Measurements from ENCODE around the gene WARS2.

DNA sequence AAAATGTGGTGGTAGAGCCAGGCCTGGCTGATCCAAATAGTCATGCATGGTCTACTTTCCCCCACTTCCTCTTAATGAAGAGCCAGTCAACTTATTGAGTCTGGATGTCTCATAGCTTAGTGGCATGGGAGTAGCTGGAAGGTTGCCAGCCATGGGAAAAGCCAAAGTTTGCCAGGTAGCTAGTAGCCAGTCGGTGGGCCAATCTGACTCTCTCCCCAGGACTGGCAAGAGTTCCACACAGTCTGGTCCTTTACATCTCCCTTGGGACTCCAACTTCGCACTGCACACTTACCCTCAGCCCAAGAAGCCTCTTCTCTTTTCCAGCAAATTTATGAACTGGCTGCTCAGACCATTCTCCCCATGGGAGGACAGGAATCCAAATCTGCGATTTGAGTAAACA lies 8.3 kb downstream of the WARS2 start:
- TF ChIP-seq, protein P1, sequence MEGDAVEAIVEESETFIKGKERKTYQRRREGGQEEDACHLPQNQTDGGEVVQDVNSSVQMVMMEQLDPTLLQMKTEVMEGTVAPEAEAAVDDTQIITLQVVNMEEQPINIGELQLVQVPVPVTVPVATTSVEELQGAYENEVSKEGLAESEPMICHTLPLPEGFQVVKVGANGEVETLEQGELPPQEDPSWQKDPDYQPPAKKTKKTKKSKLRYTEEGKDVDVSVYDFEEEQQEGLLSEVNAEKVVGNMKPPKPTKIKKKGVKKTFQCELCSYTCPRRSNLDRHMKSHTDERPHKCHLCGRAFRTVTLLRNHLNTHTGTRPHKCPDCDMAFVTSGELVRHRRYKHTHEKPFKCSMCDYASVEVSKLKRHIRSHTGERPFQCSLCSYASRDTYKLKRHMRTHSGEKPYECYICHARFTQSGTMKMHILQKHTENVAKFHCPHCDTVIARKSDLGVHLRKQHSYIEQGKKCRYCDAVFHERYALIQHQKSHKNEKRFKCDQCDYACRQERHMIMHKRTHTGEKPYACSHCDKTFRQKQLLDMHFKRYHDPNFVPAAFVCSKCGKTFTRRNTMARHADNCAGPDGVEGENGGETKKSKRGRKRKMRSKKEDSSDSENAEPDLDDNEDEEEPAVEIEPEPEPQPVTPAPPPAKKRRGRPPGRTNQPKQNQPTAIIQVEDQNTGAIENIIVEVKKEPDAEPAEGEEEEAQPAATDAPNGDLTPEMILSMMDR (IDR thresholded peaks at IDR 0.05; ENCODE audit: low read length): no peak
- TF ChIP-seq EZH2 (optimal IDR thresholded peaks at IDR 0.05; ENCODE audit: low read depth, low read length) (no peak), EZH2phosphoT487 (IDR thresholded peaks at IDR 0.05; ENCODE audit: low read length) (no peak)
